GM12891 (cell line): ENCODE measurements around the gene KCNK3. TPM values are rescaled to one million over a fixed set of nuclear protein-coding genes. Genes with fewer than 3 reads are reported as not detected.

Source experiments
- DNase-seq: peaks from one replicate; pipeline ENCODE4 v3.0.0; 2011; ENCODE audit warnings: low spot score; ENCODE audit not compliant: insufficient read length
- FAIRE-seq: peaks from 2 replicates; lab custom pipeline; 2011; peaks lifted over from hg19 to GRCh38; lab: Jason Lieb, UNC
- PAX5 ChIP-seq: IDR thresholded peaks from 2 replicates; pipeline ENCODE4 v1.6.1; 2011; ENCODE audit warnings: low read length, moderate library complexity, mild to moderate bottlenecking; ENCODE audit not compliant: insufficient read depth, severe bottlenecking
- POLR2A ChIP-seq: IDR thresholded peaks from 2 replicates; pipeline ENCODE4 v1.6.1; 2011; ENCODE audit warnings: low read depth, low read length, control low read depth
- POLR2AphosphoS5 ChIP-seq: IDR thresholded peaks from 2 replicates; pipeline ENCODE4 v1.6.1; 2011; ENCODE audit warnings: low read depth, low read length, control low read depth
- POU2F2 ChIP-seq: IDR thresholded peaks from 2 replicates; pipeline ENCODE4 v1.6.1; 2011; ENCODE audit warnings: low read depth, mild to moderate bottlenecking, control low read depth, low read length, moderate library complexity
- SPI1 ChIP-seq: IDR thresholded peaks from 2 replicates; pipeline ENCODE4 v1.6.1; 2011; ENCODE audit warnings: low read depth, low read length, control low read depth
- TAF1 ChIP-seq: IDR thresholded peaks from 2 replicates; pipeline ENCODE4 v1.6.1; 2011; ENCODE audit warnings: low read depth, low read length, control low read depth
- polyA plus RNA-seq: library from polyadenylated mRNA; unstranded; fragments of >200 nt; gene quantifications from one replicate; pipeline ENCODE4 v1.2.1, GENCODE V29; 2012; ENCODE audit warnings: low read depth, missing spikeins, inconsistent platforms; ENCODE audit not compliant: missing spikeins

Gene KCNK3
- polyA plus RNA-seq, result not detected

GRCh38 chr2:26692279-26692896 is at the start of gene KCNK3:
Gene KCNK3, plus strand, starts transcription at chr2:26692722. Its CDS starts 154 bp downstream, at chr2:26692876.
- TF ChIP-seq POLR2A, result no peak
- TF ChIP-seq PAX5, result no peak
- TF ChIP-seq SPI1, result no peak
- no peak for TF ChIP-seq POLR2AphosphoS5
- TF ChIP-seq POU2F2, result no peak
- TF ChIP-seq TAF1, result no peak
- DNase-seq (peak; percentile 49), FAIRE-seq (no peak)

DNA sequence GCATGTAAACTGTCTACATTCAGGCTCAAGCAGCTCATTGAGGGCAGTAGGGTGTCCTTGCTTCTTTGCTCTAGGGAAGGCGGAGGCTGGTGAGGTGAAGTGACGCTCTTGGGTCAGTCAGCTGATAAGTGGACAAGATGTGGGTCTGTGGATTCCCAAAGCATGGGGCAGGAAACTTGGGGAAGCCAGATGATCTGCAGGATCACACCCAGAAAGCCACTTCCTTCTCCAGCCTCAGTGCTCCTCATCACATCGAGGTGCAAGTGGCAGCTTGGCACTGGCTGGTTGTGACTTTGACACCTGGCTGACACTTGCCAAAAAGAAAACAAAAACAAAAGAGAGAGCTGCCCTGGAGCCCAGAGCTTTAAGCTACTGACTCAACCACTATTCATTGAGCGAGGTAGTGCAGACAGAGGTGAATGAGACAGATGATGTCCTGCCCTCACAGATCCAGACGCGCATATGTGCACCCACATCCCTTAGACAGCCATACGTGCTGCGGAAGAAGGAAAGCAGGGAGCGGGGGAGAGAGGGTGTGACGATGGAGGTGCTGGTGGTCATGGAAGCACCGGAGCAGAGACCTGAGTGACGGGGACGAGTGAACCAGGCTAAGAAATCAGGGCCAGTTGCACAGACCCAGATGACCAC is 48.2 kb upstream of the KCNK3 start:
- DNase-seq (no peak), FAIRE-seq (no peak)
- TF ChIP-seq POLR2AphosphoS5, result no peak

- FAIRE-seq (no peak), DNase-seq (no peak)
- no peak for TF ChIP-seq SPI1
- no peak for TF ChIP-seq TAF1
- TF ChIP-seq POU2F2, result no peak
- no peak for TF ChIP-seq POLR2A
- no peak for TF ChIP-seq PAX5
- TF ChIP-seq POLR2AphosphoS5, result no peak
These were observed 46.8 kb upstream of the KCNK3 start for GRCh38 chr2:26645762-26646161.

DNA sequence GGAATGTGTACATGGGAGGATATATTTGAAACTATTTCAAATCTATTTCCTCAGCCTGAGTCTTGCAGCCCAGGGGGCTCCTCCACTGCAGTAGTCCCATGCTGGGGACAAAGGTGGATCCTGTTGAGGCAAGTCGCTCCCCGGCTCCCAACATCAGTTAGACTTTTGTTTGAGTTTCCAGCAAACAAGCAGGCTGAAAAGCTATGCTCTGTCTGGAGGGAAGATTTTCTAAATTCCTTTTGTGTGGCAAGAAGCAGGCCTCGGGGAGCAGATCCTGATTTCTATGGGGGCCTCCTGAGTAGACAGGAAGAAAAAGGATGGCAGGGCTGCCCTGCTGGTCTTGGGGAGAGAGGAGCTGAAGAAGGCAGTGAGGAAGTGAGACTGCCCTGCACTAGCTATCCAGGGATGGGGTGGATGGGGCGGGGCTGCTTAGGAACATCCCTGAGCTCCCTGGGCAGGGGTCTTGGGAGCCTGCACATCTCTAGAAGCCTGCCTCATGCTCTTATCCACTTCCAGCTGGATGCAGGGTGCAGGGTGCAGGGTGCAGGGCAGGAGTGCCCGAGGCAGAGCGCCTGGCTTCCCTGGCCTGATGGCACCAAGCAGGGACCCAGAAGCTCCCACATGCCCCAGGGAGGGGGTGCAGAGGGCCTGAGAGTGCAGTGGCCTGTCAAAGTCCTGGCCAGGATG is 45.4 kb upstream of the KCNK3 start:
- no peak for TF ChIP-seq TAF1
- no peak for TF ChIP-seq POU2F2
- TF ChIP-seq SPI1, result no peak
- no peak for TF ChIP-seq POLR2AphosphoS5
- no peak for TF ChIP-seq POLR2A
- TF ChIP-seq PAX5, result no peak
- no peak for DNase-seq
- FAIRE-seq, result no peak

GRCh38 chr2:26647981-26648380 is 44.5 kb upstream of the KCNK3 start:
- TF ChIP-seq PAX5, result no peak
- FAIRE-seq (no peak), DNase-seq (no peak)

GRCh38 chr2:26648516-26648915 is 44.0 kb upstream of the KCNK3 start:
- FAIRE-seq (no peak), DNase-seq (no peak)
- TF ChIP-seq POU2F2 (no peak), POLR2A (no peak), PAX5 (no peak), TAF1 (no peak), POLR2AphosphoS5 (no peak), SPI1 (no peak)

DNA sequence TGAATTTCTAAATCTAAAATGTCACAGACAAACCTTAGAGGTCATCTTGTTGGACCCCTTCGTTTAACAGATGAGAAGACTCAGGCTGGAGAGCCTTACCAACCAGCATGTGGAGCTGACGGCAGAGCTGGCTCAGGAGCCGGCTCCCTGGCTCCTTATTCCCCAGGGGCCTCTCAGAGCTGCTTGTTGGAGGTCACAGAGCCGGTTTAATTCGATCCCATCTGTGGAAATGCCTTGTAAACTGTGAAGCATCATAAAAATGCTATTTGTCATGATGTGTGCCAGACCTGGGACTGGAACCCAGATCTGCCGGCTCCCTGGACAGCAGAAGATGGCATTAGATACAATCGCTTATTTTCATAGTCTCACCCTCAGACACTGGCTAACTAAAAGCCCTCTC is 43.2 kb upstream of the KCNK3 start:
- no peak for DNase-seq
- no peak for TF ChIP-seq POLR2A
- TF ChIP-seq SPI1, result no peak
- TF ChIP-seq POU2F2, result no peak
- no peak for TF ChIP-seq POLR2AphosphoS5
- TF ChIP-seq PAX5, result no peak
- no peak for TF ChIP-seq TAF1
- FAIRE-seq, result no peak

DNA sequence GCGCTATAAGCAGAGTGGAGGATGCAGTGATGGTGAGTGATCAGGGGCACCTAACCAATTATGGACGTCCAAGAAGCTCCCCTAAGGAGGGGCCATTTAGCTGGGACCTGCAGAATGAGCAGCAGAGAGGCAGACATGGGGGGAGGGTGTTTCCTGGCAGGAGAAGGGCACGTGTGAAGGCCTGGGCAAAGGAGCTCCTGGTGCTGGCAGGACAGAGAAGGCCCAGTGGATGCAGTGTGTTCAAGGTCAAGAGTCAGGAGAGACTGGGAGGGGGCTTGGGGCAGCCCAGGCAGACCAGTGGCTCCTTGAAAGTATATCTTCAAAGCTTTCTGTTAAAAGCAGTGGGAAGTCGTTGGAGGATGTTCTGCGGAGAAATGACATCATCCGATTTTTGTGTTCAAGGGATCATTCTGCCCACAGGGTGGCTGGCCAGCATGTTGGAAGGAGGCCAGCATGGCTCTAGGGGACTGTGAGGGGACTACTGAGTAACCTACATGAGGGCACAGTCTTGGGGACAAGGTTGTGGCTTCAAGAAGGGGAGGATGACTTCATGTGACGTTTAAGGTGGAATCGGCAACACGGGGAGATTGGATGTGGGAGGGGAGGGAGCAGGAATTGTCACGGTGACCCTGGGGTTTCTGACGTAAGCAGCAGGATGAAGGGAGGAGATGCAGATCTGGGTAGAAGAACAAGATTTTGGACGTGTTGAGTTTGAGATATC is 42.4 kb upstream of the KCNK3 start:
- DNase-seq (no peak), FAIRE-seq (no peak)
- no peak for TF ChIP-seq PAX5
- no peak for TF ChIP-seq POLR2AphosphoS5
- TF ChIP-seq SPI1, result no peak
- no peak for TF ChIP-seq POU2F2

- TF ChIP-seq SPI1, result no peak
- TF ChIP-seq TAF1, result no peak
- no peak for TF ChIP-seq POLR2A
- no peak for TF ChIP-seq POLR2AphosphoS5
- no peak for TF ChIP-seq PAX5
- TF ChIP-seq POU2F2, result no peak
- FAIRE-seq, result no peak
These were observed 41.6 kb upstream of the KCNK3 start for GRCh38 chr2:26650713-26651469.

GRCh38 chr2:26651470-26651771 is 41.1 kb upstream of the KCNK3 start:
- FAIRE-seq (no peak), DNase-seq (no peak)
- TF ChIP-seq PAX5, result no peak

More at GRCh38 chr2:26650713-26651469, 41.6 kb upstream of the KCNK3 start:
- DNase-seq, result no peak
